Endothelial cell of umbilical vein (primary cell): ENCODE results near the gene IWS1. TPM values are rescaled to one million over a fixed set of nuclear protein-coding genes. Genes with fewer than 3 reads are reported as not detected.

Experiments used
- BruUV-seq: library from RNA; stranded (reverse); fragments of 400-500 nt; replicated peaks from 2 replicates; lab custom pipeline; 2021; lab: Mats Ljungman, UMichigan
- CTCF ChIA-PET: fragments of 300-600, 350-600 bp; sonication (Branson Sonifier 250); formaldehyde crosslinking; loops from one replicate; lab custom pipeline; 2021; ENCODE audit warnings: antibody characterized with exemption, inconsistent platforms; lab: Charles Lee
- POLR2A ChIA-PET: fragments of 300-600, 350-600 bp; sonication (Branson Sonifier 250); formaldehyde crosslinking; loops from one replicate; lab custom pipeline; 2021; ENCODE audit warnings: antibody characterized with exemption, inconsistent platforms; lab: Charles Lee
- DNase-seq: peaks from one replicate; pipeline ENCODE4 v3.0.0-alpha.2; 2011; ENCODE audit warnings: low read depth, low spot score
- FAIRE-seq: peaks from 2 replicates; lab custom pipeline; 2011; peaks lifted over from hg19 to GRCh38; lab: Jason Lieb, UNC
- H2AFZ ChIP-seq: 2 replicates; pipeline ENCODE4 v1.6.0; 2012; ENCODE audit warnings: low read depth, low read length, control low read depth, inconsistent platforms
- H3K27ac ChIP-seq: 2 replicates; pipeline ENCODE4 v1.5.1; 2011; ENCODE audit warnings: low read depth, mild to moderate bottlenecking, control low read depth, low read length, moderate library complexity; ENCODE audit not compliant: insufficient read depth
- H3K27me3 ChIP-seq, 2 experiments: 2 replicates each; pipeline versions ENCODE4 v1.6.0 to v1.6.1; 2011; ENCODE audit warnings: low read length in 2 of 2, mixed read lengths in 1 of 2; ENCODE audit not compliant: control insufficient read depth in 2 of 2, insufficient read depth in 2 of 2
- H3K36me3 ChIP-seq, 2 experiments: 2 replicates in 1 of 2; 3 replicates in 1 of 2; pipeline ENCODE4 v1.5.1; 2011; ENCODE audit warnings: low read length in 2 of 2, mild to moderate bottlenecking in 1 of 2, moderate library complexity in 1 of 2; ENCODE audit not compliant: control insufficient read depth in 2 of 2, insufficient read depth in 2 of 2; ENCODE audit errors: extremely low read depth in 1 of 2
- H3K4me1 ChIP-seq: 3 replicates; pipeline ENCODE4 v1.5.1; 2011; ENCODE audit warnings: mild to moderate bottlenecking, low read length; ENCODE audit not compliant: control insufficient read depth, insufficient read depth; ENCODE audit errors: extremely low read depth
- H3K4me2 ChIP-seq: 2 replicates; pipeline ENCODE4 v1.6.1; 2011; ENCODE audit warnings: low read length, control low read depth, mixed read lengths; ENCODE audit not compliant: insufficient read depth
- H3K4me3 ChIP-seq, 3 experiments: fragments of 200-600 bp in 1 of 3; sonication (generic), shearing (Covaris generic) in 1 of 3; replicated peaks in 1 of 3; 2 replicates each; pipeline ENCODE4 v1.5.1; 2011 to 2016; ENCODE audit warnings: control low read depth in 3 of 3, low read length in 3 of 3, mild to moderate bottlenecking in 2 of 3, inconsistent platforms in 1 of 3, low read depth in 1 of 3, moderate library complexity in 1 of 3; ENCODE audit not compliant: insufficient read depth in 1 of 3
- H3K79me2 ChIP-seq: 2 replicates; pipeline ENCODE4 v1.6.0; 2012; ENCODE audit warnings: low read length, inconsistent platforms; ENCODE audit not compliant: control insufficient read depth, insufficient read depth
- H3K9ac ChIP-seq: replicated peaks from 2 replicates; pipeline ENCODE3; 2011; ENCODE audit warnings: low read length, control low read depth; ENCODE audit not compliant: insufficient read depth; ENCODE audit errors: extremely low read depth
- H3K9me1 ChIP-seq: replicated peaks from 3 replicates; pipeline ENCODE4 v1.6.0; 2011; ENCODE audit warnings: mild to moderate bottlenecking, low read length; ENCODE audit not compliant: control insufficient read depth, insufficient read depth; ENCODE audit errors: extremely low read depth
- H3K9me3 ChIP-seq: replicated peaks from 2 replicates; pipeline ENCODE4 v1.5.1; 2012; ENCODE audit warnings: low read length, inconsistent platforms; ENCODE audit not compliant: control insufficient read depth, insufficient read depth
- H4K20me1 ChIP-seq: replicated peaks from 2 replicates; pipeline ENCODE3; 2011; ENCODE audit warnings: mild to moderate bottlenecking, low read length; ENCODE audit not compliant: control insufficient read depth, insufficient read depth; ENCODE audit errors: extremely low read depth
- CTCF ChIP-seq, 2 donors: IDR thresholded peaks; 1 replicate in 1 of 2; 2 replicates in 1 of 2; pipeline ENCODE4 v1.5.1; 2011; ENCODE audit warnings: low read length in 2 of 2, mild to moderate bottlenecking in 2 of 2, moderate library complexity in 2 of 2, control low read depth in 1 of 2, inconsistent platforms in 1 of 2, low read depth in 1 of 2; ENCODE audit not compliant: insufficient read depth in 1 of 2; ENCODE audit errors: extremely low read depth in 1 of 2
- EZH2 ChIP-seq: IDR thresholded peaks from 2 replicates; pipeline ENCODE4 v1.6.1; 2012; ENCODE audit warnings: borderline replicate concordance, low read depth, mild to moderate bottlenecking, moderate library complexity, low read length, inconsistent platforms; ENCODE audit not compliant: severe bottlenecking
- GATA2 ChIP-seq: IDR thresholded peaks from 2 replicates; pipeline ENCODE4 v1.7.0; 2011; ENCODE audit warnings: low read depth, mild to moderate bottlenecking, moderate library complexity, mixed read lengths, low read length; ENCODE audit not compliant: insufficient read length, insufficient read depth
- JUN ChIP-seq: IDR thresholded peaks from 2 replicates; pipeline ENCODE4 v1.6.1; 2011; ENCODE audit warnings: borderline replicate concordance, low read depth; ENCODE audit not compliant: insufficient read length, insufficient read depth
- MYC ChIP-seq: IDR thresholded peaks from one replicate; pipeline ENCODE4 v1.6.1; 2011; ENCODE audit warnings: mild to moderate bottlenecking, low read depth, low read length
- POLR2AphosphoS5 ChIP-seq: IDR thresholded peaks from 2 replicates; pipeline ENCODE4 v1.6.1; 2012; ENCODE audit warnings: low read depth, mild to moderate bottlenecking, control low read depth, low read length, moderate library complexity; ENCODE audit not compliant: insufficient read depth
- dilution Hi-C: fragments of 300-500 bp; cut with MboI; formaldehyde crosslinking; loops from one replicate; pipeline ENCODE4 v1.15.0; 2019; ENCODE audit warnings: low sequenced_read_pairs; ENCODE audit not compliant: extremely low pct_ligation_motif_present
- intact Hi-C: fragments of 100-400 bp; cut with micrococcal nuclease; formaldehyde crosslinking; loops from one replicate; pipeline ENCODE4 v1.10.0; 2022
- polyA plus RNA-seq, 4 experiments: library from polyadenylated mRNA; depleted of rRNA in 3 of 4; stranded (reverse) in 3 of 4; unstranded in 1 of 4; fragments of >200 nt; gene quantifications; 2 replicates each; pipeline versions ENCODE4 v1.2.1 to v1.2.3, GENCODE V29; 2011 to 2012; ENCODE audit warnings: missing spikeins in 1 of 4
- total RNA-seq: library from RNA; stranded (reverse); gene quantifications from 2 replicates; pipeline ENCODE4 v1.2.3, GENCODE V29; 2021

The IWS1 gene
- total and polyA plus RNA-seq, 2 donors (not counting 3 experiments of a cell fraction or from before 2014, with no cell fraction given): 14.7 to 51.0 TPM

GRCh38 chr2:127552336-127552735 is 26.0 kb upstream of the IWS1 start:
- intact Hi-C loops (no loop called here), dilution Hi-C loops (no loop called here)
- Histone ChIP-seq H3K9me3 (no peaks in the 10 kb centered on the region), H3K27me3 (peaks cover 19% of the 10 kb centered on the region in 2 experiments), H3K79me2 (no peaks in the 10 kb centered on the region), H3K4me2 (no peak overlapping the region), H3K27ac (no peak overlapping the region), H4K20me1 (no peaks in the 10 kb centered on the region), H2AFZ (no peak overlapping the region), H3K4me3 (no peak overlapping the region), H3K36me3 (no peaks in the 10 kb centered on the region), H3K9me1 (no peaks in the 10 kb centered on the region), H3K9ac (no peak overlapping the region), H3K4me1 (no peaks in the 10 kb centered on the region)
- BruUV-seq: no TSS peak
- FAIRE-seq (no peak), DNase-seq (no peak)
- ChIA-PET CTCF (interaction anchor here (1.2 to 1.5 kb wide), 2 partner anchors 39 kb away, joined by 3 to 4 read pairs; no protein-coding TSS in a partner anchor), POLR2A (no interaction called here)
- no peak for TF ChIP-seq MYC
- no peak for TF ChIP-seq CTCF (IDR thresholded peaks at IDR 0.05; ENCODE audit: extremely low read depth in 1 of 2, insufficient read depth in 1 of 2, low read depth in 1 of 2, low read length in 2 of 2)
- no peak for TF ChIP-seq EZH2
- TF ChIP-seq JUN: no peak
- no peak for TF ChIP-seq GATA2
- TF ChIP-seq POLR2AphosphoS5: no peak
